Measurements from ENCODE around the gene CDK5RAP1.

GRCh38 chr20:33337119-33337518 lies 64.2 kb downstream of the CDK5RAP1 start:
- TF ChIP-seq CTCF (IDR thresholded peaks at IDR 0.05; ENCODE audit: insufficient read depth, low read length, poor library complexity, severe bottlenecking) (no peak), EZH2phosphoT487 (conservative IDR thresholded peaks at IDR 0.05; ENCODE audit: low read length) (no peak)

All from SU-DHL-6 (cell line).